Type B pancreatic cell (in vitro differentiated cells): ENCODE data around the gene HNRNPAB. TPM values are rescaled to one million over a fixed set of nuclear protein-coding genes. Genes with fewer than 3 reads are reported as not detected.

ENCODE experiments used
- DNase-seq: peaks from one replicate; pipeline ENCODE4 v3.0.0; 2021; ENCODE audit warnings: mixed read lengths; ENCODE audit not compliant: unreplicated experiment; ENCODE audit errors: extremely low spot score
- H3K27ac Mint-ChIP-seq: 2 replicates; pipeline ENCODE4 v1.8.0; 2021; ENCODE audit warnings: mild to moderate bottlenecking, mixed read lengths
- H3K27me3 Mint-ChIP-seq: 2 replicates; pipeline ENCODE4 v1.8.0; 2021; ENCODE audit warnings: mixed read lengths
- H3K36me3 Mint-ChIP-seq: 2 replicates; pipeline ENCODE4 v1.8.0; 2021; ENCODE audit warnings: mixed read lengths
- H3K4me1 Mint-ChIP-seq: one replicate; pipeline ENCODE4 v1.8.0; 2021; ENCODE audit warnings: mixed read lengths; ENCODE audit not compliant: unreplicated experiment
- H3K4me3 Mint-ChIP-seq: 2 replicates; pipeline ENCODE4 v1.8.0; 2021; ENCODE audit warnings: mild to moderate bottlenecking, mixed read lengths
- H3K9me3 Mint-ChIP-seq: 2 replicates; pipeline ENCODE4 v1.8.0; 2021; ENCODE audit warnings: mixed read lengths
- total RNA-seq: library from RNA; stranded (reverse); gene quantifications from 2 replicates; pipeline ENCODE4 v1.2.1, GENCODE V29; 2021; ENCODE audit warnings: low replicate concordance
- TF ChIP-seq, protein P1 (sequence below): fragments of 200-600 bp; sonication (generic); conservative IDR thresholded peaks from 2 replicates; pipeline ENCODE4 v1.5.0; 2021; ENCODE audit warnings: antibody characterized with exemption, mild to moderate bottlenecking

Gene HNRNPAB
- total RNA-seq, 1 donor from 2014 or later = 245 TPM

GRCh38 chr5:178218827-178219226 is 14.5 kb downstream of the HNRNPAB start:
- peaks cover 35% of the 10 kb centered on the region for H3K36me3 Mint-ChIP-seq
- peaks cover 10% of the 10 kb centered on the region for H3K4me1 Mint-ChIP-seq
- H3K4me3 Mint-ChIP-seq = no peak overlapping the region

DNA sequence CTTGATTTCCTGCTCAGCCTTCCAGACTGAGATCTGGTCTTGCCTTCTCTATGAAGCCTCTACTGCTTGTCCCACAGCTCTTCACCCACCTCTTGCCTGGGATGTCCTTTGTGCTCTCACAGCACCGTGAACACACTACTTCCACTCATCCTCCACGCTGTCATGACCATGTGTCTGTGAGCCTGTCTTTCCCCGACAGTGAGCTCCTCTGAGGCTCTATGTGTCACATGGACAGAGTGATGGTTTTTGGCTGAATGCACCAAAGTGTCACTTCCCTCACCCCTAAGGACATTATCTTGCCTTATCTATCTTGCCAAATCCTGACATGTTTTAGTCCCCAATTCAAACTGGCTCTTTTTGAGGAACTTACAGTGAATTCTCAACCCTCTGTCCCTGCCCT is 16.9 kb downstream of the HNRNPAB start:
- DNase-seq = no peak
- Mint-ChIP-seq H3K4me1 (peaks cover 14% of the 10 kb centered on the region), H3K4me3 (no peak overlapping the region), H3K36me3 (peaks cover 42% of the 10 kb centered on the region), H3K9me3 (no peaks in the 10 kb centered on the region), H3K27ac (peak overlapping the region; percentile 3), H3K27me3 (no peaks in the 10 kb centered on the region)
- TF ChIP-seq, protein P1, sequence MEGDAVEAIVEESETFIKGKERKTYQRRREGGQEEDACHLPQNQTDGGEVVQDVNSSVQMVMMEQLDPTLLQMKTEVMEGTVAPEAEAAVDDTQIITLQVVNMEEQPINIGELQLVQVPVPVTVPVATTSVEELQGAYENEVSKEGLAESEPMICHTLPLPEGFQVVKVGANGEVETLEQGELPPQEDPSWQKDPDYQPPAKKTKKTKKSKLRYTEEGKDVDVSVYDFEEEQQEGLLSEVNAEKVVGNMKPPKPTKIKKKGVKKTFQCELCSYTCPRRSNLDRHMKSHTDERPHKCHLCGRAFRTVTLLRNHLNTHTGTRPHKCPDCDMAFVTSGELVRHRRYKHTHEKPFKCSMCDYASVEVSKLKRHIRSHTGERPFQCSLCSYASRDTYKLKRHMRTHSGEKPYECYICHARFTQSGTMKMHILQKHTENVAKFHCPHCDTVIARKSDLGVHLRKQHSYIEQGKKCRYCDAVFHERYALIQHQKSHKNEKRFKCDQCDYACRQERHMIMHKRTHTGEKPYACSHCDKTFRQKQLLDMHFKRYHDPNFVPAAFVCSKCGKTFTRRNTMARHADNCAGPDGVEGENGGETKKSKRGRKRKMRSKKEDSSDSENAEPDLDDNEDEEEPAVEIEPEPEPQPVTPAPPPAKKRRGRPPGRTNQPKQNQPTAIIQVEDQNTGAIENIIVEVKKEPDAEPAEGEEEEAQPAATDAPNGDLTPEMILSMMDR = no peak

More at GRCh38 chr5:178218827-178219226, 14.5 kb downstream of the HNRNPAB start:
- Mint-ChIP-seq H3K9me3 (no peaks in the 10 kb centered on the region), H3K27ac (no peak overlapping the region), H3K27me3 (no peaks in the 10 kb centered on the region)
- DNase-seq = no peak
- TF ChIP-seq, protein P1 = no peak

- H3K27ac Mint-ChIP-seq = peak overlapping the region; percentile 3
- H3K9me3 Mint-ChIP-seq = no peaks in the 10 kb centered on the region
- DNase-seq = no peak
- H3K27me3 Mint-ChIP-seq = no peaks in the 10 kb centered on the region
- H3K36me3 Mint-ChIP-seq = peaks cover 45% of the 10 kb centered on the region
- peaks cover 14% of the 10 kb centered on the region for H3K4me1 Mint-ChIP-seq
- TF ChIP-seq, protein P1 = no peak
- H3K4me3 Mint-ChIP-seq = no peak overlapping the region
These were observed 17.5 kb downstream of the HNRNPAB start for GRCh38 chr5:178221853-178222252.

GRCh38 chr5:178222292-178222691 is 18.0 kb downstream of the HNRNPAB start:
- Mint-ChIP-seq H3K36me3 (peaks cover 49% of the 10 kb centered on the region), H3K4me1 (peaks cover 14% of the 10 kb centered on the region), H3K27me3 (no peaks in the 10 kb centered on the region), H3K4me3 (no peak overlapping the region), H3K9me3 (peaks cover 2% of the 10 kb centered on the region), H3K27ac (no peak overlapping the region)
- DNase-seq = no peak
- TF ChIP-seq, protein P1 = no peak

DNA sequence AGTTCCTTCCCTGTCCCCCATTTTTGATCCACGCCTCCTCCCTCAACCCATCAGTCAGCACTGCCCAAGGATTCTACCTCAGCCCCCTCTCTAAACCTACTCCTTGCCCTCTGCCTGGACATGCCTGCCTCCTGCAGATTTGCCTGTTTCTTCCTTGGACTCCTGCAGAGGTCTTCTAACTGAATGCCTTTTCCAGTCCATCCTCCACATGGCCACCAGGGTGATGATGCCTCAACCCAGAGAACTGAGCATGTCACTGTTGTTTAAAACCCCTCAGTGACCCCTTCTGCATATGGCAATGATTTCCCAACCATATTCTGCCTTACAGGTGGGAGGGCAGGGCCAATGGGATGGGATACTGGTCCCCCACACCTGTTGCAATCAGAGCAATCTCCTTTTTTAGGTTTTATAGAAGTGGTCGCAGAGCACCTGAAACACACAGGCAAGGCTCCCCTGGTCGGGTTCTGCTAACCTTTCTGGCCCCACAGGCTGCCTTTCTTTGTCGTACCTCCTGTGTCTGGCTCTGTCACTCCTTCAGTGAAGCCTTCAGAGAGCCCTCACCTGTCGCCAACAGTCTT is 19.0 kb downstream of the HNRNPAB start:
- Mint-ChIP-seq H3K27me3 (no peaks in the 10 kb centered on the region), H3K36me3 (peaks cover 58% of the 10 kb centered on the region), H3K4me3 (no peak overlapping the region), H3K4me1 (peaks cover 14% of the 10 kb centered on the region), H3K27ac (peak overlapping the region; percentile 61), H3K9me3 (peaks cover 8% of the 10 kb centered on the region)
- DNase-seq = no peak
- TF ChIP-seq, protein P1 = peak; percentile 44
